Testis (tissue), 3 donors: ENCODE results near the gene PTPRK. TPM values are rescaled to one million over a fixed set of nuclear protein-coding genes. Genes with fewer than 3 reads are reported as not detected.

ENCODE experiments used
- DNase-seq: peaks from one replicate; pipeline ENCODE4 v3.0.0-alpha.2; 2019
- H3K27ac ChIP-seq, 2 donors: fragments of 200-600 bp; sonication (generic); one replicate each; pipeline ENCODE4 v1.5.1; 2019
- H3K27me3 ChIP-seq: fragments of 200-600 bp; sonication (generic); one replicate; pipeline ENCODE4 v1.5.1; 2019
- H3K36me3 ChIP-seq: fragments of 200-600 bp; sonication (generic); one replicate; pipeline ENCODE4 v1.5.1; 2017; ENCODE audit warnings: low read depth; ENCODE audit errors: missing control alignments
- H3K4me1 ChIP-seq: fragments of 200-600 bp; sonication (generic); one replicate; pipeline ENCODE4 v1.5.1; 2019
- H3K4me3 ChIP-seq, 2 donors: fragments of 200-600 bp; sonication (generic); one replicate each; pipeline ENCODE4 v1.5.1; 2017 to 2019
- H3K9me3 ChIP-seq: fragments of 200-600 bp; sonication (generic); one replicate; pipeline ENCODE4 v1.5.1; 2017
- POLR2A ChIP-seq: fragments of 450-650 bp; IDR thresholded peaks from one replicate; pipeline ENCODE4 v1.6.1; 2017; ENCODE audit warnings: antibody characterized with exemption, mild to moderate bottlenecking, moderate library complexity
- WGBS, 2 donors: methylation state at CpG; one replicate each; pipeline ENCODE4 v1.1.5; 2018; 5-methylcytosine and 5-hydroxymethylcytosine counted together
- intact Hi-C: fragments of 100-400 bp; cut with DNase I; formaldehyde crosslinking; loops from one replicate; pipeline ENCODE4 v1.15.1; 2023; ENCODE audit warnings: low total_unique reads
- polyA plus RNA-seq: library from polyadenylated mRNA; stranded (reverse); fragments of 350-450 nt; fragmentation: Illumina TruSeq; extraction: RNeasy Lipid Tissue Mini Kit (QIAGEN cat#74804); gene quantifications from one replicate; pipeline ENCODE4 v1.2.3, GENCODE V29; 2014; ENCODE audit warnings: low read depth, low replicate concordance; ENCODE audit not compliant: insufficient read depth
- total RNA-seq, 2 donors: library from RNA; depleted of rRNA; stranded (reverse); fragments of >200 nt; gene quantifications; one replicate each; pipeline ENCODE4 v1.2.3, GENCODE V29; 2016
- TF ChIP-seq, protein P1 (sequence below), 3 experiments: fragments of 450-650 bp in 2 of 3; fragments of 200-600 bp in 1 of 3; sonication (generic) in 1 of 3; IDR thresholded peaks; one replicate each; pipeline ENCODE4 v1.5.1; 2016 to 2019; ENCODE audit warnings: antibody characterized with exemption in 3 of 3, mild to moderate bottlenecking in 2 of 3, moderate library complexity in 1 of 3

PTPRK gene
- total and polyA plus RNA-seq, 3 donors from 2014 or later: 9.1 to 13.3 (median 12.5) TPM

- Histone ChIP-seq H3K36me3 (no peaks in the 10 kb centered on the region), H3K4me3 (no peak overlapping the region), H3K27ac (no peak overlapping the region), H3K27me3 (no peaks in the 10 kb centered on the region), H3K9me3 (no peaks in the 10 kb centered on the region), H3K4me1 (no peaks in the 10 kb centered on the region)
- WGBS, 2 donors: 81 to 92% methylated on average over 3 of the region's 3 CpGs
- intact Hi-C loops: no loop called here
- DNase-seq: no peak
- TF ChIP-seq, protein P1, sequence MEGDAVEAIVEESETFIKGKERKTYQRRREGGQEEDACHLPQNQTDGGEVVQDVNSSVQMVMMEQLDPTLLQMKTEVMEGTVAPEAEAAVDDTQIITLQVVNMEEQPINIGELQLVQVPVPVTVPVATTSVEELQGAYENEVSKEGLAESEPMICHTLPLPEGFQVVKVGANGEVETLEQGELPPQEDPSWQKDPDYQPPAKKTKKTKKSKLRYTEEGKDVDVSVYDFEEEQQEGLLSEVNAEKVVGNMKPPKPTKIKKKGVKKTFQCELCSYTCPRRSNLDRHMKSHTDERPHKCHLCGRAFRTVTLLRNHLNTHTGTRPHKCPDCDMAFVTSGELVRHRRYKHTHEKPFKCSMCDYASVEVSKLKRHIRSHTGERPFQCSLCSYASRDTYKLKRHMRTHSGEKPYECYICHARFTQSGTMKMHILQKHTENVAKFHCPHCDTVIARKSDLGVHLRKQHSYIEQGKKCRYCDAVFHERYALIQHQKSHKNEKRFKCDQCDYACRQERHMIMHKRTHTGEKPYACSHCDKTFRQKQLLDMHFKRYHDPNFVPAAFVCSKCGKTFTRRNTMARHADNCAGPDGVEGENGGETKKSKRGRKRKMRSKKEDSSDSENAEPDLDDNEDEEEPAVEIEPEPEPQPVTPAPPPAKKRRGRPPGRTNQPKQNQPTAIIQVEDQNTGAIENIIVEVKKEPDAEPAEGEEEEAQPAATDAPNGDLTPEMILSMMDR (IDR thresholded peaks at IDR 0.05): no peak
- no peak for TF ChIP-seq POLR2A
Measured at GRCh38 chr6:128241216-128241615, 279.2 kb downstream of the PTPRK start.

DNA sequence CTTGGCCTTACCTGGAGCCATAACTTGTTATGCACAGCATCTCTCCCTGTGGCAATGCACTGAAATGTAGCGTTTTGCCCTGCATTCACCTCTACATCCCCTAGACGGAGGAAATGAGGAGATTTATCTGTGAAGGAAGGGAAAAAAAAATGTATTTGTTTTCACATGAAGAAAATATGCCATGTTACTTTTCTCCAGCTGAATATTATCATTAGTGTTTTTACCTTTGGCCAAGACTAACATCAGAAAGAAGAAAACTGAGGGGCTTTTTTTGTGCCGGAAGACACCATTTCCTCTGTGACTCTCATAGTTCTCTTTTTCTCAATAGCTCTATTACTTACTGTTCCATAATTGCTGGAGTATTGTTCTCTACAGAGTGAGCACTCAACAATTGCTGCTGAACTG lies 280.4 kb downstream of the PTPRK start:
- no peaks in the 10 kb centered on the region for H3K4me1 ChIP-seq
- H3K27me3 ChIP-seq: no peaks in the 10 kb centered on the region
- intact Hi-C loops: no loop called here
- TF ChIP-seq, protein P1 (IDR thresholded peaks at IDR 0.05): no peak
- no peak for TF ChIP-seq POLR2A
- H3K27ac ChIP-seq: no peak overlapping the region
- 54 to 63% methylated on average over 3 of the region's 3 CpGs for WGBS, 2 donors
- H3K9me3 ChIP-seq: no peaks in the 10 kb centered on the region
- DNase-seq: no peak
- H3K36me3 ChIP-seq: no peaks in the 10 kb centered on the region
- no peak overlapping the region for H3K4me3 ChIP-seq

- H3K27me3 ChIP-seq: no peaks in the 10 kb centered on the region
- no peak overlapping the region for H3K27ac ChIP-seq
- no peaks in the 10 kb centered on the region for H3K4me1 ChIP-seq
- intact Hi-C loops: no loop called here
- 88 to 96% methylated on average over 1 of the region's 1 CpG for WGBS, 2 donors
- H3K36me3 ChIP-seq: no peaks in the 10 kb centered on the region
- no peak for TF ChIP-seq POLR2A
- TF ChIP-seq, protein P1 (IDR thresholded peaks at IDR 0.05): no peak
- no peak for DNase-seq
- no peak overlapping the region for H3K4me3 ChIP-seq
- H3K9me3 ChIP-seq: no peaks in the 10 kb centered on the region
Measured at GRCh38 chr6:128239146-128239545, 281.3 kb downstream of the PTPRK start.

GRCh38 chr6:128238225-128238624 lies 282.2 kb downstream of the PTPRK start:
- WGBS, 2 donors: 79 to 89% methylated on average over 1 of the region's 1 CpG
- intact Hi-C loops: no loop called here
- no peak for DNase-seq
- Histone ChIP-seq H3K27ac (no peak overlapping the region), H3K36me3 (no peaks in the 10 kb centered on the region), H3K4me3 (no peak overlapping the region), H3K9me3 (no peaks in the 10 kb centered on the region), H3K4me1 (no peaks in the 10 kb centered on the region), H3K27me3 (no peaks in the 10 kb centered on the region)
- no peak for TF ChIP-seq POLR2A
- TF ChIP-seq, protein P1 (IDR thresholded peaks at IDR 0.05): no peak

- H3K4me1 ChIP-seq: no peaks in the 10 kb centered on the region
- no peak overlapping the region for H3K27ac ChIP-seq
- intact Hi-C loops: no loop called here
- H3K36me3 ChIP-seq: no peaks in the 10 kb centered on the region
- no peak for DNase-seq
- WGBS, 2 donors: 89 to 95% methylated on average over 4 of the region's 4 CpGs
- TF ChIP-seq POLR2A: no peak
- TF ChIP-seq, protein P1 (IDR thresholded peaks at IDR 0.05): no peak
- H3K9me3 ChIP-seq: no peaks in the 10 kb centered on the region
- H3K4me3 ChIP-seq: no peak overlapping the region
- no peaks in the 10 kb centered on the region for H3K27me3 ChIP-seq
Measured at GRCh38 chr6:128235556-128235955, 284.8 kb downstream of the PTPRK start.
